Large intestine (tissue), 3 donors: ENCODE measurements around the gene KDM5B. TPM values are rescaled to one million over a fixed set of nuclear protein-coding genes. Genes with fewer than 3 reads are reported as not detected.
"Not testable (repeated sequence)": the region's sequence is repeated elsewhere in the genome, so short reads cannot be mapped to it uniquely, and the experiment has no call there.

Experiments
- DNase-seq, 2 donors: peaks; one replicate each; pipeline versions ENCODE4 v3.0.0 to v3.0.0-alpha.2; 2013
- H3K27ac ChIP-seq: one replicate; pipeline ENCODE4 v1.5.1; 2013; ENCODE audit warnings: low read length
- H3K27me3 ChIP-seq: 2 replicates; pipeline ENCODE4 v1.6.1; 2013; ENCODE audit warnings: low read length; ENCODE audit not compliant: control insufficient read depth, insufficient read depth
- H3K36me3 ChIP-seq: 2 replicates; pipeline ENCODE4 v1.6.1; 2013; ENCODE audit warnings: low read length; ENCODE audit not compliant: control insufficient read depth, insufficient read depth
- H3K4me1 ChIP-seq: one replicate; pipeline ENCODE4 v1.6.1; 2013; ENCODE audit warnings: low read length; ENCODE audit not compliant: control insufficient read depth, insufficient read depth
- H3K4me3 ChIP-seq: one replicate; pipeline ENCODE4 v1.5.1; 2013; ENCODE audit warnings: low read length
- H3K9me3 ChIP-seq: one replicate; pipeline ENCODE4 v1.6.1; 2013; ENCODE audit warnings: mild to moderate bottlenecking, low read depth, low read length, moderate library complexity; ENCODE audit not compliant: control insufficient read depth
- WGBS: methylation state at CpG from one replicate; pipeline ENCODE4 v1.1.5; 2013; ENCODE audit warnings: low lambda C conversion rate; ENCODE audit not compliant: insufficient coverage; 5-methylcytosine and 5-hydroxymethylcytosine counted together
- polyA plus RNA-seq: library from polyadenylated mRNA; unstranded; fragments of 120-200 nt; gene quantifications from one replicate; pipeline ENCODE4 v1.2.1, GENCODE V29; 2013

Gene KDM5B
- polyA plus RNA-seq, 1 donor: 39.7 TPM

GRCh38 chr1:202752774-202753173 is 55.4 kb downstream of the KDM5B start:
- DNase-seq: no peak
- no CpG with 5 or more reads among the region's 3 CpGs for WGBS
- H3K4me1 ChIP-seq: no peaks in the 10 kb centered on the region
- peaks cover 82% of the 10 kb centered on the region for H3K36me3 ChIP-seq
- no peak overlapping the region for H3K27ac ChIP-seq
- H3K4me3 ChIP-seq: no peak overlapping the region
- H3K9me3 ChIP-seq: no peaks in the 10 kb centered on the region
- no peaks in the 10 kb centered on the region for H3K27me3 ChIP-seq

- H3K4me3 ChIP-seq: no peak overlapping the region
- no peaks in the 10 kb centered on the region for H3K27me3 ChIP-seq
- DNase-seq: no peak
- no peaks in the 10 kb centered on the region for H3K9me3 ChIP-seq
- H3K27ac ChIP-seq: no peak overlapping the region
- H3K36me3 ChIP-seq: peaks cover 71% of the 10 kb centered on the region
- WGBS: 100% methylated on average over 1 of the region's 1 CpG
- H3K4me1 ChIP-seq: no peaks in the 10 kb centered on the region
Measured at GRCh38 chr1:202750761-202751160, 57.5 kb downstream of the KDM5B start.

GRCh38 chr1:202750024-202750423 is 58.2 kb downstream of the KDM5B start:
- peaks cover 71% of the 10 kb centered on the region for H3K36me3 ChIP-seq
- WGBS: no CpG with 5 or more reads among the region's 2 CpGs
- DNase-seq: no peak
- H3K27me3 ChIP-seq: no peaks in the 10 kb centered on the region
- no peak overlapping the region for H3K27ac ChIP-seq
- no peaks in the 10 kb centered on the region for H3K4me1 ChIP-seq
- H3K4me3 ChIP-seq: no peak overlapping the region
- H3K9me3 ChIP-seq: no peaks in the 10 kb centered on the region

- DNase-seq: no peak
- peaks cover 61% of the 10 kb centered on the region for H3K36me3 ChIP-seq
- H3K9me3 ChIP-seq: no peaks in the 10 kb centered on the region
- no peak overlapping the region for H3K27ac ChIP-seq
- no peak overlapping the region for H3K4me3 ChIP-seq
- H3K4me1 ChIP-seq: no peaks in the 10 kb centered on the region
- H3K27me3 ChIP-seq: no peaks in the 10 kb centered on the region
- no CpG with 5 or more reads among the region's 3 CpGs for WGBS
Measured at GRCh38 chr1:202745323-202745888, 62.8 kb downstream of the KDM5B start.

GRCh38 chr1:202744770-202745169 is 63.5 kb downstream of the KDM5B start:
- H3K27ac ChIP-seq, DNase-seq, H3K4me3 ChIP-seq, H3K27me3 ChIP-seq, H3K4me1 ChIP-seq, H3K9me3 ChIP-seq: not testable (repeated sequence)
- 100% methylated on average over 3 of the region's 3 CpGs for WGBS
- peaks cover 56% of the 10 kb centered on the region for H3K36me3 ChIP-seq

- DNase-seq: no peak
- Histone ChIP-seq H3K4me3 (no peak overlapping the region), H3K36me3 (peaks cover 44% of the 10 kb centered on the region), H3K9me3 (no peaks in the 10 kb centered on the region), H3K4me1 (no peaks in the 10 kb centered on the region), H3K27me3 (no peaks in the 10 kb centered on the region), H3K27ac (no peak overlapping the region)
- 100% methylated on average over 1 of the region's 6 CpGs for WGBS
Measured at GRCh38 chr1:202742496-202742895, 65.7 kb downstream of the KDM5B start.

GRCh38 chr1:202733251-202733650 is 75.0 kb downstream of the KDM5B start:
- H3K27me3 ChIP-seq: no peaks in the 10 kb centered on the region
- no peak overlapping the region for H3K4me3 ChIP-seq
- H3K4me1 ChIP-seq: no peaks in the 10 kb centered on the region
- H3K27ac ChIP-seq: no peak overlapping the region
- no peaks in the 10 kb centered on the region for H3K9me3 ChIP-seq
- DNase-seq: no peak
- WGBS: no CpG with 5 or more reads among the region's 10 CpGs
- H3K36me3 ChIP-seq: peaks cover 69% of the 10 kb centered on the region

GRCh38 chr1:202728951-202729350 is 79.3 kb downstream of the KDM5B start:
- Histone ChIP-seq H3K9me3 (no peaks in the 10 kb centered on the region), H3K27ac (no peak overlapping the region), H3K27me3 (no peaks in the 10 kb centered on the region), H3K36me3 (peaks cover 65% of the 10 kb centered on the region), H3K4me1 (no peaks in the 10 kb centered on the region), H3K4me3 (no peak overlapping the region)
- DNase-seq: no peak
- no CpG with 5 or more reads among the region's 4 CpGs for WGBS

- H3K4me3 ChIP-seq: no peak overlapping the region
- H3K36me3 ChIP-seq: peaks cover 36% of the 10 kb centered on the region
- no peaks in the 10 kb centered on the region for H3K4me1 ChIP-seq
- no peak overlapping the region for H3K27ac ChIP-seq
- no peak for DNase-seq
- H3K27me3 ChIP-seq: no peaks in the 10 kb centered on the region
- WGBS: no CpG with 5 or more reads among the region's 3 CpGs
- H3K9me3 ChIP-seq: no peaks in the 10 kb centered on the region
Measured at GRCh38 chr1:202725526-202725925, 82.7 kb downstream of the KDM5B start.

GRCh38 chr1:202723708-202724107 is 84.5 kb downstream of the KDM5B start:
- Histone ChIP-seq H3K27me3 (no peaks in the 10 kb centered on the region), H3K4me3 (no peak overlapping the region), H3K36me3 (peaks cover 18% of the 10 kb centered on the region), H3K9me3 (no peaks in the 10 kb centered on the region), H3K4me1 (no peaks in the 10 kb centered on the region), H3K27ac (no peak overlapping the region)
- no peak for DNase-seq
- 100% methylated on average over 1 of the region's 7 CpGs for WGBS

GRCh38 chr1:202723046-202723445 is 85.2 kb downstream of the KDM5B start:
- H3K27me3 ChIP-seq, DNase-seq, H3K27ac ChIP-seq, H3K4me1 ChIP-seq, H3K9me3 ChIP-seq, H3K4me3 ChIP-seq: not testable (repeated sequence)
- no CpG with 5 or more reads among the region's 6 CpGs for WGBS
- H3K36me3 ChIP-seq: peaks cover 13% of the 10 kb centered on the region
